ENCODE measurements around the gene C1S. TPM values are rescaled to one million over a fixed set of nuclear protein-coding genes. Genes with fewer than 3 reads are reported as not detected.

C1S gene
- total and polyA plus RNA-seq, 2 experiments from 2014 or later, result 4.9 to 9.7 TPM

DNA sequence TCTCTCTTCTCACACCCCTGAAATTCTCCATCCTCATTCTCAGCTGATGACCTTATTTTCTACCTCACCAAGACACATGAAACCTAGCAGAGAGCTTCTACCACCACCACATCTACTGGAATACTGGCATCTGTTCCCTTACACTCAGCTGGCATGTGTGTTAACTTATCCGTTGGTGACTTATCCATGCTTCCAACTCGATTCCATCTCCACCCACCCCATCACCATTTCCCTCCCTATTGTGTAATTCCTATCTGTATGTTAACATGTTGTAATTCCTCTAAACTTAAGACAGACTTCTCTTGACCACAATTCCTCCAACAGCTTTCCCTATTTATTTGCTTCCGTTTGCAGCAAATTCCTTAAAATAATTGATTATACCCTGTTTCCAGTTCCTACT, 15.4 kb downstream of the C1S start (continued):
- TF ChIP-seq, protein P1, sequence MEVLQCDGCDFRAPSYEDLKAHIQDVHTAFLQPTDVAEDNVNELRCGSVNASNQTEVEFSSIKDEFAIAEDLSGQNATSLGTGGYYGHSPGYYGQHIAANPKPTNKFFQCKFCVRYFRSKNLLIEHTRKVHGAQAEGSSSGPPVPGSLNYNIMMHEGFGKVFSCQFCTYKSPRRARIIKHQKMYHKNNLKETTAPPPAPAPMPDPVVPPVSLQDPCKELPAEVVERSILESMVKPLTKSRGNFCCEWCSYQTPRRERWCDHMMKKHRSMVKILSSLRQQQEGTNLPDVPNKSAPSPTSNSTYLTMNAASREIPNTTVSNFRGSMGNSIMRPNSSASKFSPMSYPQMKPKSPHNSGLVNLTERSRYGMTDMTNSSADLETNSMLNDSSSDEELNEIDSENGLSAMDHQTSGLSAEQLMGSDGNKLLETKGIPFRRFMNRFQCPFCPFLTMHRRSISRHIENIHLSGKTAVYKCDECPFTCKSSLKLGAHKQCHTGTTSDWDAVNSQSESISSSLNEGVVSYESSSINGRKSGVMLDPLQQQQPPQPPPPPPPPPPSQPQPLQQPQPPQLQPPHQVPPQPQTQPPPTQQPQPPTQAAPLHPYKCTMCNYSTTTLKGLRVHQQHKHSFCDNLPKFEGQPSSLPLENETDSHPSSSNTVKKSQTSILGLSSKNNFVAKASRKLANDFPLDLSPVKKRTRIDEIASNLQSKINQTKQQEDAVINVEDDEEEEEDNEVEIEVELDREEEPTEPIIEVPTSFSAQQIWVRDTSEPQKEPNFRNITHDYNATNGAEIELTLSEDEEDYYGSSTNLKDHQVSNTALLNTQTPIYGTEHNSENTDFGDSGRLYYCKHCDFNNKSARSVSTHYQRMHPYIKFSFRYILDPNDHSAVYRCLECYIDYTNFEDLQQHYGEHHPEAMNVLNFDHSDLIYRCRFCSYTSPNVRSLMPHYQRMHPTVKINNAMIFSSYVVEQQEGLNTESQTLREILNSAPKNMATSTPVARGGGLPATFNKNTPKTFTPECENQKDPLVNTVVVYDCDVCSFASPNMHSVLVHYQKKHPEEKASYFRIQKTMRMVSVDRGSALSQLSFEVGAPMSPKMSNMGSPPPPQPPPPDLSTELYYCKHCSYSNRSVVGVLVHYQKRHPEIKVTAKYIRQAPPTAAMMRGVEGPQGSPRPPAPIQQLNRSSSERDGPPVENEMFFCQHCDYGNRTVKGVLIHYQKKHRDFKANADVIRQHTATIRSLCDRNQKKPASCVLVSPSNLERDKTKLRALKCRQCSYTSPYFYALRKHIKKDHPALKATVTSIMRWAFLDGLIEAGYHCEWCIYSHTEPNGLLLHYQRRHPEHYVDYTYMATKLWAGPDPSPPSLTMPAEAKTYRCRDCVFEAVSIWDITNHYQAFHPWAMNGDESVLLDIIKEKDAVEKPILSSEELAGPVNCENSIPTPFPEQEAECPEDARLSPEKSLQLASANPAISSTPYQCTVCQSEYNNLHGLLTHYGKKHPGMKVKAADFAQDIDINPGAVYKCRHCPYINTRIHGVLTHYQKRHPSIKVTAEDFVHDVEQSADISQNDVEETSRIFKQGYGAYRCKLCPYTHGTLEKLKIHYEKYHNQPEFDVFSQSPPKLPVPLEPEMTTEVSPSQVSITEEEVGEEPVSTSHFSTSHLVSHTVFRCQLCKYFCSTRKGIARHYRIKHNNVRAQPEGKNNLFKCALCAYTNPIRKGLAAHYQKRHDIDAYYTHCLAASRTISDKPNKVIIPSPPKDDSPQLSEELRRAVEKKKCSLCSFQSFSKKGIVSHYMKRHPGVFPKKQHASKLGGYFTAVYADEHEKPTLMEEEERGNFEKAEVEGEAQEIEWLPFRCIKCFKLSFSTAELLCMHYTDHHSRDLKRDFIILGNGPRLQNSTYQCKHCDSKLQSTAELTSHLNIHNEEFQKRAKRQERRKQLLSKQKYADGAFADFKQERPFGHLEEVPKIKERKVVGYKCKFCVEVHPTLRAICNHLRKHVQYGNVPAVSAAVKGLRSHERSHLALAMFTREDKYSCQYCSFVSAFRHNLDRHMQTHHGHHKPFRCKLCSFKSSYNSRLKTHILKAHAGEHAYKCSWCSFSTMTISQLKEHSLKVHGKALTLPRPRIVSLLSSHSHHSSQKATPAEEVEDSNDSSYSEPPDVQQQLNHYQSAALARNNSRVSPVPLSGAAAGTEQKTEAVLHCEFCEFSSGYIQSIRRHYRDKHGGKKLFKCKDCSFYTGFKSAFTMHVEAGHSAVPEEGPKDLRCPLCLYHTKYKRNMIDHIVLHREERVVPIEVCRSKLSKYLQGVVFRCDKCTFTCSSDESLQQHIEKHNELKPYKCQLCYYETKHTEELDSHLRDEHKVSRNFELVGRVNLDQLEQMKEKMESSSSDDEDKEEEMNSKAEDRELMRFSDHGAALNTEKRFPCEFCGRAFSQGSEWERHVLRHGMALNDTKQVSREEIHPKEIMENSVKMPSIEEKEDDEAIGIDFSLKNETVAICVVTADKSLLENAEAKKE (CRISPR knock-in tag; IDR thresholded peaks at IDR 0.05), result no peak
- TF ChIP-seq EZH2phosphoT487 (IDR thresholded peaks at IDR 0.05; ENCODE audit: unreplicated experiment) (no peak), CREB1 (CRISPR knock-in tag; IDR thresholded peaks at IDR 0.05; ENCODE audit: low read depth) (no peak), STAT1 (IDR thresholded peaks at IDR 0.05; ENCODE audit: unreplicated experiment) (no peak), ZNF331 (CRISPR knock-in tag; IDR thresholded peaks at IDR 0.05; ENCODE audit: low read depth) (no peak)

DNA sequence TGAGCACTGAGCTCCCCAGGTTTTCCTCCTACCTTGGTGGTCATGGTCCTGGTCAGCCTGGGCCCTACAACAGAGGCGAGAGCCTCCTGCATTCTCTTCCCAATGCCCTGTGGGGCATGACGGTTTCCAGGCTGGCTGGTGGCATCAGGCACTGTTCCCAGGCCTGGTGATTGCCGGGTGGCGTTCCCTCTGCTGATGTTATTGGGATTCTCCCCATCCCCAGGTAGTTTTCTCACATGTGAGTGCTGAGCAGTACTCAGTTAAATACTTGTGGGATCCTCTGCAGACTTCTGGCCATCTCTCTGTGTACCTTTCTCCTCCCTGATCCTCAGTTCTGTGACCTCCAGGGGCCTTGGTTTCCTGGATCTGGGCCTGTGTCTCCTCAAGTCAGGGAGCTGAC, 16.0 kb downstream of the C1S start:
- Histone ChIP-seq H3K4me1 (ENCODE audit: insufficient read depth) (no peaks in the 10 kb centered on the region), H3K79me2 (replicated peaks; ENCODE audit: insufficient read depth) (no peaks in the 10 kb centered on the region), H4K20me1 (replicated peaks; ENCODE audit: insufficient read depth) (no peaks in the 10 kb centered on the region), H3K36me3 (ENCODE audit: insufficient read depth) (no peaks in the 10 kb centered on the region), H3K4me3 (no peak overlapping the region), H3K27ac (ENCODE audit: low read depth) (no peak overlapping the region), H3K27me3 (ENCODE audit: insufficient read depth) (no peaks in the 10 kb centered on the region), H3F3A (replicated peaks; ENCODE audit: low read depth) (no peaks in the 10 kb centered on the region), H2AFZ (no peak overlapping the region), H3K4me2 (no peak overlapping the region), H3K9me2 (ENCODE audit: insufficient read depth) (no peaks in the 10 kb centered on the region; the same call in 1 of the 2 replicates)
- Mint-ChIP-seq H3K9me3 (no peaks in the 10 kb centered on the region), H3K4me1 (no peaks in the 10 kb centered on the region), H3K27ac (no peak overlapping the region), H3K4me3 (no peak overlapping the region), H3K27me3 (ENCODE audit: insufficient read depth, low read depth, poor library complexity) (no peaks in the 10 kb centered on the region), H3K36me3 (ENCODE audit: low read depth) (no peaks in the 10 kb centered on the region)
- DNase-seq (ENCODE audit: low spot score) (no peak), ATAC-seq (no peak)
- TF ChIP-seq, protein P2, sequence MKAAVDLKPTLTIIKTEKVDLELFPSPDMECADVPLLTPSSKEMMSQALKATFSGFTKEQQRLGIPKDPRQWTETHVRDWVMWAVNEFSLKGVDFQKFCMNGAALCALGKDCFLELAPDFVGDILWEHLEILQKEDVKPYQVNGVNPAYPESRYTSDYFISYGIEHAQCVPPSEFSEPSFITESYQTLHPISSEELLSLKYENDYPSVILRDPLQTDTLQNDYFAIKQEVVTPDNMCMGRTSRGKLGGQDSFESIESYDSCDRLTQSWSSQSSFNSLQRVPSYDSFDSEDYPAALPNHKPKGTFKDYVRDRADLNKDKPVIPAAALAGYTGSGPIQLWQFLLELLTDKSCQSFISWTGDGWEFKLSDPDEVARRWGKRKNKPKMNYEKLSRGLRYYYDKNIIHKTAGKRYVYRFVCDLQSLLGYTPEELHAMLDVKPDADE (IDR thresholded peaks at IDR 0.05), result no peak
- no peak for TF ChIP-seq POLR2AphosphoS5 (IDR thresholded peaks at IDR 0.05; ENCODE audit: low read depth)
- TF ChIP-seq JUNB (IDR thresholded peaks at IDR 0.05; ENCODE audit: unreplicated experiment), result no peak
- TF ChIP-seq, protein P3, sequence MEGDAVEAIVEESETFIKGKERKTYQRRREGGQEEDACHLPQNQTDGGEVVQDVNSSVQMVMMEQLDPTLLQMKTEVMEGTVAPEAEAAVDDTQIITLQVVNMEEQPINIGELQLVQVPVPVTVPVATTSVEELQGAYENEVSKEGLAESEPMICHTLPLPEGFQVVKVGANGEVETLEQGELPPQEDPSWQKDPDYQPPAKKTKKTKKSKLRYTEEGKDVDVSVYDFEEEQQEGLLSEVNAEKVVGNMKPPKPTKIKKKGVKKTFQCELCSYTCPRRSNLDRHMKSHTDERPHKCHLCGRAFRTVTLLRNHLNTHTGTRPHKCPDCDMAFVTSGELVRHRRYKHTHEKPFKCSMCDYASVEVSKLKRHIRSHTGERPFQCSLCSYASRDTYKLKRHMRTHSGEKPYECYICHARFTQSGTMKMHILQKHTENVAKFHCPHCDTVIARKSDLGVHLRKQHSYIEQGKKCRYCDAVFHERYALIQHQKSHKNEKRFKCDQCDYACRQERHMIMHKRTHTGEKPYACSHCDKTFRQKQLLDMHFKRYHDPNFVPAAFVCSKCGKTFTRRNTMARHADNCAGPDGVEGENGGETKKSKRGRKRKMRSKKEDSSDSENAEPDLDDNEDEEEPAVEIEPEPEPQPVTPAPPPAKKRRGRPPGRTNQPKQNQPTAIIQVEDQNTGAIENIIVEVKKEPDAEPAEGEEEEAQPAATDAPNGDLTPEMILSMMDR (conservative IDR thresholded peaks at IDR 0.05; ENCODE audit: low read depth in 2 of 2), result no peak
- no peak for TF ChIP-seq STAT1 (IDR thresholded peaks at IDR 0.05; ENCODE audit: unreplicated experiment)
- TF ChIP-seq, protein P4, sequence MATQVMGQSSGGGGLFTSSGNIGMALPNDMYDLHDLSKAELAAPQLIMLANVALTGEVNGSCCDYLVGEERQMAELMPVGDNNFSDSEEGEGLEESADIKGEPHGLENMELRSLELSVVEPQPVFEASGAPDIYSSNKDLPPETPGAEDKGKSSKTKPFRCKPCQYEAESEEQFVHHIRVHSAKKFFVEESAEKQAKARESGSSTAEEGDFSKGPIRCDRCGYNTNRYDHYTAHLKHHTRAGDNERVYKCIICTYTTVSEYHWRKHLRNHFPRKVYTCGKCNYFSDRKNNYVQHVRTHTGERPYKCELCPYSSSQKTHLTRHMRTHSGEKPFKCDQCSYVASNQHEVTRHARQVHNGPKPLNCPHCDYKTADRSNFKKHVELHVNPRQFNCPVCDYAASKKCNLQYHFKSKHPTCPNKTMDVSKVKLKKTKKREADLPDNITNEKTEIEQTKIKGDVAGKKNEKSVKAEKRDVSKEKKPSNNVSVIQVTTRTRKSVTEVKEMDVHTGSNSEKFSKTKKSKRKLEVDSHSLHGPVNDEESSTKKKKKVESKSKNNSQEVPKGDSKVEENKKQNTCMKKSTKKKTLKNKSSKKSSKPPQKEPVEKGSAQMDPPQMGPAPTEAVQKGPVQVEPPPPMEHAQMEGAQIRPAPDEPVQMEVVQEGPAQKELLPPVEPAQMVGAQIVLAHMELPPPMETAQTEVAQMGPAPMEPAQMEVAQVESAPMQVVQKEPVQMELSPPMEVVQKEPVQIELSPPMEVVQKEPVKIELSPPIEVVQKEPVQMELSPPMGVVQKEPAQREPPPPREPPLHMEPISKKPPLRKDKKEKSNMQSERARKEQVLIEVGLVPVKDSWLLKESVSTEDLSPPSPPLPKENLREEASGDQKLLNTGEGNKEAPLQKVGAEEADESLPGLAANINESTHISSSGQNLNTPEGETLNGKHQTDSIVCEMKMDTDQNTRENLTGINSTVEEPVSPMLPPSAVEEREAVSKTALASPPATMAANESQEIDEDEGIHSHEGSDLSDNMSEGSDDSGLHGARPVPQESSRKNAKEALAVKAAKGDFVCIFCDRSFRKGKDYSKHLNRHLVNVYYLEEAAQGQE (IDR thresholded peaks at IDR 0.05; ENCODE audit: unreplicated experiment), result no peak
- no peak for TF ChIP-seq EZH2phosphoT487 (IDR thresholded peaks at IDR 0.05; ENCODE audit: unreplicated experiment)
